ENCODE data around the gene HYDIN. TPM values are rescaled to one million over a fixed set of nuclear protein-coding genes. Genes with fewer than 3 reads are reported as not detected.

Gene HYDIN
- total RNA-seq, 1 donor from 2014 or later, result 4.0 TPM

DNA sequence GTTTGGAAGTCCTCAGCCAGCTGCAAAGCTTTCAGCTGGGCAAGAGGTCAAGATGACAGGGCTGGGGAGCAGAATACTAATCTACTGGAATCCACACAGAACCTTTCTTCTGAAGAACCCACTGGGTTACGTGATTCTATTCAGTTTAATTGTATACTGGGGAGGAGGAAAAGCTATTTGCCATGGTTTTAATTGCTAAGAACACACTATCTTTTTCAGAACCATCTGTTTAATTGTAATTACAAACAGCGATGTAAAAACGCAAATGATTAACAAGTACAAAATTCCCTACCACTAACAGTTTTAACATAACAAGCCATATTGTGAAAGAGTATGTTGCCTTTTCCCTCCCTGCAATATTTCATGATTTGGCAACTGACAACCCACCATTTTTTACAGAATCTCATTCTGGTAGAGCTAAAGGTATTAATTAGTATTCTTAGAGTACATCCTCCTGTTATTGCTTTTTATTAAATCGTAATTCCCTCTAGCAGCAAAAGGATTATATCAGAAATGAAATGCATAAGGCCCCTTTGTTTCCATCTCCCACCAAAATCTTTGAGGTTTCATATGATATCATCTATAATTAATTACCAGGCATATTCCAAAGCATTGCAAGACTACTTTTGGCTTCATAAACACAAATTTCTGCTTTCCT, 12.1 kb downstream of the HYDIN start:
- Histone ChIP-seq H3K4me3 (ENCODE audit: low read depth, low read length) (no peak overlapping the region), H3K36me3 (ENCODE audit: control insufficient read depth, insufficient read depth, low read length) (no peaks in the 10 kb centered on the region), H3K27me3 (ENCODE audit: control insufficient read depth, insufficient read depth, low read length) (no peaks in the 10 kb centered on the region)
- no peak for TF ChIP-seq CTCF (IDR thresholded peaks at IDR 0.05; ENCODE audit: insufficient read depth, low read length, poor library complexity, severe bottlenecking)
- DNase-seq (ENCODE audit: low read depth), result no peak

- no peaks in the 10 kb centered on the region for H3K36me3 ChIP-seq (ENCODE audit: control insufficient read depth, insufficient read depth, low read length)
- no peak for DNase-seq (ENCODE audit: low read depth)
- H3K4me3 ChIP-seq (ENCODE audit: low read depth, low read length), result no peak overlapping the region
- no peak for TF ChIP-seq CTCF (IDR thresholded peaks at IDR 0.05; ENCODE audit: insufficient read depth, low read length, poor library complexity, severe bottlenecking)
- no peaks in the 10 kb centered on the region for H3K27me3 ChIP-seq (ENCODE audit: control insufficient read depth, insufficient read depth, low read length)
Observed at GRCh38 chr16:71217506-71217905, 13.0 kb downstream of the HYDIN start.

- no peak for TF ChIP-seq CTCF (IDR thresholded peaks at IDR 0.05; ENCODE audit: insufficient read depth, low read length, poor library complexity, severe bottlenecking)
- Histone ChIP-seq H3K36me3 (ENCODE audit: control insufficient read depth, insufficient read depth, low read length) (no peaks in the 10 kb centered on the region), H3K27me3 (ENCODE audit: control insufficient read depth, insufficient read depth, low read length) (no peaks in the 10 kb centered on the region), H3K4me3 (ENCODE audit: low read depth, low read length) (no peak overlapping the region)
- no peak for DNase-seq (ENCODE audit: low read depth)
Observed at GRCh38 chr16:71216714-71217113, 13.8 kb downstream of the HYDIN start.

DNA sequence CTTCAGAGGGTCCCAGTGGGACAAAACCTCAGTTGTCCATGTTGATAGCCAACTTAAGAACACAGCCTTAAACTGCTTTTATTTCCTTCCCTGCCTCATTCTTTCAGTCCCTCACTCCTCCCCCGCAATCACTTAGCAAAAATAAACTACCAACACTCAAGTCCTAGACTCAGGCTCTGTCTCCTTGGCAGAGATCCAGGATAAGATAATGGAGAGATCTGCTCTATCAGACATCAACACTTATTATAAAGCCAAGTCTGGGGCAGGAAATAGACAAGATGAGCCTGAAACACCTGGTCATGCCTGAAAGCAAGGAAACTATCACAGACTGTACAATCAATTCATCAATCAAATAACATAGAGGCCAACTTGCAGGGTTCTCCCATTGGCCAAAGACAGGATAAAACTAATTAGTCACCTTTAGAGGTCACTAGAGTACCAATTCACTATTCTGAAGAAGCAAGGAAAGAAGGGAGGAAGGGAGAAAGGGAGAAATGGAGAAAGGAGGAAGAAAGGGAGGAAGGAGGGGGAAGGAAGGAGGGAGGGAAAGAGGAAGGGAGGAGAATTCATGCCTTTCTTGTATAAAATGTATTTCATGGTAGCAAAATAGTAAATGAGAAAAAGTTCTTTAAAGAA, 15.7 kb downstream of the HYDIN start:
- no peak for TF ChIP-seq CTCF (IDR thresholded peaks at IDR 0.05; ENCODE audit: insufficient read depth, low read length, poor library complexity, severe bottlenecking)
- Histone ChIP-seq H3K27me3 (ENCODE audit: control insufficient read depth, insufficient read depth, low read length) (no peaks in the 10 kb centered on the region), H3K36me3 (ENCODE audit: control insufficient read depth, insufficient read depth, low read length) (no peaks in the 10 kb centered on the region), H3K4me3 (ENCODE audit: low read depth, low read length) (no peak overlapping the region)
- no peak for DNase-seq (ENCODE audit: low read depth)

GRCh38 chr16:71205482-71206131, 24.9 kb downstream of the HYDIN start:
- no peaks in the 10 kb centered on the region for H3K36me3 ChIP-seq (ENCODE audit: control insufficient read depth, insufficient read depth, low read length)
- H3K4me3 ChIP-seq (ENCODE audit: low read depth, low read length), result no peak overlapping the region
- DNase-seq (ENCODE audit: low read depth), result no peak
- no peak for TF ChIP-seq CTCF (IDR thresholded peaks at IDR 0.05; ENCODE audit: insufficient read depth, low read length, poor library complexity, severe bottlenecking)
- H3K27me3 ChIP-seq (ENCODE audit: control insufficient read depth, insufficient read depth, low read length), result no peaks in the 10 kb centered on the region
